Measurements from ENCODE around the gene TSPAN9.

Gene TSPAN9

DNA sequence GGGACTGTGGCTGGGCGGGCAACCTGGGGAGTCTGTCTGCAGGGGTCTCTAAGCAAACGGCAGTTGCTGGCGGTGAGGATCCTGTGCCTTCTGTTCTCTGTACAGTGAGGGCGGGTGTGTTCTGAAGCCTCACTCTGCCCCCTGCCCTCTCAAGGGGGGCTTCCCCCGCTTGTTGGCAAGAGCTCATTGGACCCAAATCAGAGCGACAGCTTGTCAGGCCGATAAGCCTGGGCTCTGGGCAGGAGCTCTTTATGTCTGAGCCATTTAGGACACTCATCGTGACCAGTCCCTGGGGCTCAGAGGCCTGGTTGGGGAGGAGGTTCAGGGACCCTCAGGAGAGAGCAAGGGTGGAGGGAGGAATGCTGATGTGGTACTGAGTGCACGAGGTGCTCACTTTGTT lies 136.0 kb downstream of the TSPAN9 start:
- DNase-seq = no peak

DNA sequence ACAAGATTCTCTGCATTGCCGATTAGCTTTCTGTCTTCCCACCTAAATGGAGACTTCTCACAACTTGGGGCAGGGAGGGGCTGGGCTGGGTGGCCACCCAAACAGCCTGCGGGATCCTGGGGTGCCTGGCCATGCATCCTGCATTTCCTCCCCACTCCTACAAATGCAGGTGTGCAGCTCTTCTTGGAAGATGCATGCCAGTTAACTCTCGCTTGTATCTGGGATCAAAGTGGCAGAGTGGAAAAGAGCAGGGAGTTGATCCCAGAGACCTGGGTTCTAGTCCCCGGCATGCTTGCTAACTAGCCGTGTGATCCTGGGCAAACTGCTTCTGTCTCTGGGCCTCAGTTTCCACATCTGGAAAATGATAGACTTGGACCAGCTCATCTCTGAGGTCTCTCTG lies 136.6 kb downstream of the TSPAN9 start:
- no peak for DNase-seq

DNA sequence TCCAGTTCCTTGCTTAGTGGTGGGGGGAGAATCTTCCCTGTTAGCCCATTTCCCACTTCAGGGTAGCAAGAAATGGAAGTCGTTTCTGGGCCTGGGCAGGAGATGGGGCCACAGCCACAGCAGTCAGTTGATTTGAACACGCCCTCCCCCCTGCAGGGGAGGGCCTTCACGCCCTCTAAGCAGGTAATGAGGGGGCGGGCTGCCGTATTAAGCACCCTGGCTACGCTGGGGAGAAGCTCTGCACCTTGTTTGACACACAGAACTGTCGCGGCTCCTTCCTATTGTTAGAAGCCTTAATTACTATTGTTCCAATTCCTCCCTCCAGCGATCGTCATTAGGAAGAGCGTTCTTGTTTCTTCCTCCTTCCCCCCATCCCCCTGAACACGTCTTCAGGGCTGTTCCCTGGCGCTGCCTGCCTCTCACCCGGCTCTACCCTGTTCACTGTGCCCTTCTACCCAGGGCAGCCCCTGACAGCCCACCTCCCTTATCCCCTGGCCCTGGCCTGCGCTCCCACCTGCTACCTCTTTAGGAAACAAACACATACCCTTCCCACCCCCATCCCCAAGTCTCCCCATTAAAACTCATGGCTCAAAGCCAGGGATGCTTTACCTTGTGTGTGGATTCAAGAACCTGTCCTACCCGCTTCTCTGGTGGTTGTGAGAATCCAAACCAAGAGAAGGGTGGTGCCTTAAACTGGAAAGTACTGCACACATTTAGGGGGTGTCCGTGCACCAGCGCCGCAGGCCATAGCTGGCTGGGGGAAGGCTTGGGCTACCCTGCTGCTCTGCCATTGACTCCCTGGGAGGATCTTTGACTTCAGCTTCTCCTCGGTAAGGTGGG lies 137.6 kb downstream of the TSPAN9 start:
- no peak for DNase-seq

DNA sequence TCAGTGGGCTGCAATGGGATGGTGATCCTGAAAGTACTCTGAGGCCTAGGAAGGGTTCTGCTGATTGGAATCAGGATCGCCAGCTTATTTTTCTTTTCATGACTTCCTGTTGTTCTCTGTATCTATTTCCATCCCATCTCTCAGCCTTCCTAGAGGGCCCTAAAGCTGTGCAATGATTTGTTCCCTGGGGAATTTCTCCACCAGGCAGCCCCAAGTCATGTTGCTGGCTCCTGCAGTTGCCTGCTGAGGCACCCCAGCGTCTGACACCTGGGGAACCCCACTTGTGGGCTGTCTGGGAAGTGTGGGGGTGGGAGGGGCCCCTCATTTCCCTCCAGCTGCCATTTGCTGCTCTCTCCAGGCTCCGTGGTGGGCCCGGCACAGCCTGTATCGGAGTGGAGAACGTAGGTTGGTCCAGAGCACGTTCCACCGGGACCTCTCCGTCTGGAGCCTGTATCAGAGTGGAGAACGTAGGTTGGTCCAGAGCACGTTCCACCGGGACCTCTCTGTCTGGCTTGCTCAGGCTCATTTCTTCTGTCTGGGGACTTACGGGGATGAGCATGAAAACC lies 138.3 kb downstream of the TSPAN9 start:
- DNase-seq = no peak

DNA sequence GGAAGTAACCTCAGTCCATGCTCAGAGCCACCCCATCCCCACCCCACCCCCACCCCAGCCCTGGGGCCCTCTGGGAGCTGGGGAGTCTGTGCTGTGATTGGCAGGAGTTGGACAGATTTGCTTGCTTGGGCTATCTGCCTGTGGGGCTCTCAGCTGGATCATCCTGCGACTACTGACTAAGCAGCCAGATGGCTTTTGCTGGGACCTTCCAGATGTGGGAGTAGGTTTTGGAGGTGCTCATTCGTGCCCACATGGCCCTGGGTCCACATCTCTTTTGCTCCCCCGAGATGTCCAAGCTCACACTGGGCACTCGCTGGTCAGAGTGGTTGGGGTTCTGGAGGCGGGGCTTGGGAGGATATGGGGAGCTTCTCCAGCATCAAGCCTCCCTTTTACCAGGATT lies 138.9 kb downstream of the TSPAN9 start:
- DNase-seq = no peak

DNA sequence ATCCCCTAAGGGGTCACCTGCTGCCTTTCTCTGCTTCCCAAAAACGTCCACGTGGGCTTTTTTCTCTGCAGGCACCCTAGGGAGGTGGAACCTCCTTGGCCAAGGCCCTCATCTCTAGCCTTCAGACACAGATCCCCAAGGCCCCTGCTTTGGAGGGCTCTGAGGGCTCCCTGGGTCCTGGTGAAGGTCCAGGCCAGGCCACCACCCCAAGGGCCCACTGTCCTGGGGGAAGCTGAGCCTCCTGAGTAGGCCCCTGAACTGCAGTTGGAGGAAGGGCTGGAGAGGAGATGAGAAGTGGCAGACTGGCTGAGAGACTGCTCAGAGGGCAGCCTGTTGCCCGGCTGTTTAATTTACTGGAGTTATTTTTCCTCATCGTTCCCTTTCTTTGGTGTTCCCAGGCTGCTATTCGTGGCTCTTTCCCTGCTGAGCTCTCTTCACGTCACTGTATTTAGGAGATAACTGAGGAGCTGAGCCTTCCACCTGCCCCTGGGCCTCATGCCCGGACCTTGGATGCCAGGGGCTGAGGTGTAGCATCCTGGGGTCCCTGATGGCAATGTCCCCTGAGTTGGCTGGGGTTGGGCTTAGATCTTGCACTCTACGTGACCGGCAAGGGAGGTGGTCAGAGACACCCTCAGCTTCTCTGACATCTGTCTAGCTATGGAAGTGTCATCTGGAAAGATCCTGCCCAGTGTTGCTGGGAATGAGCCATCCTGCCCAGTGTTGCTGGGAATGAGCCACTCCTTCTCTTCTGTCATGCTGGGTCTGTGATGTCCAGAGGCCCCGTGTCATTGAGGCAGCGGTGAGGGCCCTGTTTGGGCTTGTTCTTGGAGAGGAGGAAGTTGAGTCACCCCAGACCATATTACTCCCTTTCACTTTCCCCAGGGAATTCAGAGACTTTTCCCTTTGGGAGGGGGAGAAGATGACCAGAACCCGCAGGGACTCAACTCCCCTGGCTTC lies 139.8 kb downstream of the TSPAN9 start:
- DNase-seq = no peak

DNA sequence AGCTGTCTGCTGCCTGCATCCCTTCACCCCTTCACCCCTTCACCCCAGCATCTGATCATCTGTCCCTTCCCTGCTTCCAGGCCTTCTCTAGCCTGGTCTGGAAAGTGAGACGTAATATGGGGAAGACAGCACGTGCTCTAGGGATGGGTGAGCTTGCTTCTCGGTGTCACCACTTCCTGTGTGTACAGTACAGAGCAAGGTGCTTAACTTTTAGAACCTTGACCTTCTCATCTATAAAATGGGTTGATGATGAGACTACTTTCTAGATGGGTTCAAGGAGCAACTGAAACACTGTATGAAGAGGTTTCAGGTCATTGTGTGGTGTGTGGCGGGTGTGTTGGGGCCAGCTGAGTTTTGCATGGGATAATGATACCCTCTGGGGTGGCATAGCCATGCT lies 140.5 kb downstream of the TSPAN9 start:
- no peak for DNase-seq

DNA sequence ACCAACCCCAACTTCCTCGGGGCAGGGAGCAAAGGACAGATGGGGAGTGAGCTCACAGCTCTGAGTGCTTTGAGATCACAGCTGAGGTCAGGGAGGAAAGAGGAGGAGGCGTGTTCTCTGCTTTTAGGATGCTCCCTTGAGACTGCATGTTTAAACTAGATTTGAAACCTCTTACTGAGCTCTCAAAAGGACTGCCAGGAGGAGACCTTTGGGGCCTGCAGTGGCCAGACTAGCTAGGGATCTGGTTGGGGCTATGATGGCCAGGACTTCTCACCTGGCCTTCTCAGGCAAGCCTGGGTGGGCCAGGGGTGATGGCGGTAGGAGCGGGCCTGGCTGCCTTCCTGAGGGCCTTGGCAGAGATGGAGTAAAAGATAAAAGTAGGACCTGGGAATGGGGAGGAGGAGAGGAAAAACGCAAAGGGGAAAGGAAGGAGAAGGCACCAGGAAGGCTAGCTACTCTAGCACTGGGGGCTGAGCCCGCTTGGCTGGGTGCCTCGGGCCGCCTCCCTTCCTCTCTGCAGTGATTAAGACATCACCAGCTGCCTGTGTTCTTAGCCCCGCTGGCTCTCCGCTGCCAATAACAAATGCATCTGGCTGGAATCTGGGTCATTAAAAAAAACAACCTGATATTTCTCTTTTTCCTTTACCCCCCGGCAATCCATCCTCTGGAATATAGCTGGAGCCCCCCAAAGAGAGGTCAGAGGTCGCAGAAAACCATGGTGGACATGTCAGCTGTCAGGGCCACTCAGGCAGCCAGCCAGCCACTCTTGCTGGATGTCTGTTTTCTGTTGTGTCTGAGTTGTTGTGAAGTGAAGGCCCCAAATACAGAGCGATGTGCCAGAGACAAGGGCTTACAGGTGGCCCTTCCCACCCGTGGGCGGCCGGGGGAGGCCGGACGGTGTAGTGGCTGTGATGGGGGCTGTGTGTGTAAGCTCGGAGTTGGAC lies 141.3 kb downstream of the TSPAN9 start:
- no peak for DNase-seq

DNA sequence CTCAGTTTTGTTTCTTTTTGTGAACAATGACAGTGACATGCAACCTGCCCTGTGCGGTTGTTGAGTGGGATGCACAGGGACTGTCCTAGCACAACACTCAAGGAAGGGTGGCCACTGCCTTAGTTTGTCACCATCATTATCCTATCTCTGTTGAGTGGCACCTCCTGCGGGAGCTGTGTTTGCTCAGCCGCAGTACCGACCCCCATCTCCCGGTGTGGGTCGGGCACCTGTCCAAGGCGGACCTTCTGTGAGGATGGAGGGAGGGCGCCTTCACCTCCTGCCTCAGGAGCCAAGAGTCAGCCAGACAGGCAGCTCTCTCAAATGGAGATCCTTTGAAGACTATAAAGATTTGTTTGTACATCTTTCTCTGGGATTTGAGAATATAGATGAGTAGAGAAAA lies 142.1 kb downstream of the TSPAN9 start:
- no peak for DNase-seq

DNA sequence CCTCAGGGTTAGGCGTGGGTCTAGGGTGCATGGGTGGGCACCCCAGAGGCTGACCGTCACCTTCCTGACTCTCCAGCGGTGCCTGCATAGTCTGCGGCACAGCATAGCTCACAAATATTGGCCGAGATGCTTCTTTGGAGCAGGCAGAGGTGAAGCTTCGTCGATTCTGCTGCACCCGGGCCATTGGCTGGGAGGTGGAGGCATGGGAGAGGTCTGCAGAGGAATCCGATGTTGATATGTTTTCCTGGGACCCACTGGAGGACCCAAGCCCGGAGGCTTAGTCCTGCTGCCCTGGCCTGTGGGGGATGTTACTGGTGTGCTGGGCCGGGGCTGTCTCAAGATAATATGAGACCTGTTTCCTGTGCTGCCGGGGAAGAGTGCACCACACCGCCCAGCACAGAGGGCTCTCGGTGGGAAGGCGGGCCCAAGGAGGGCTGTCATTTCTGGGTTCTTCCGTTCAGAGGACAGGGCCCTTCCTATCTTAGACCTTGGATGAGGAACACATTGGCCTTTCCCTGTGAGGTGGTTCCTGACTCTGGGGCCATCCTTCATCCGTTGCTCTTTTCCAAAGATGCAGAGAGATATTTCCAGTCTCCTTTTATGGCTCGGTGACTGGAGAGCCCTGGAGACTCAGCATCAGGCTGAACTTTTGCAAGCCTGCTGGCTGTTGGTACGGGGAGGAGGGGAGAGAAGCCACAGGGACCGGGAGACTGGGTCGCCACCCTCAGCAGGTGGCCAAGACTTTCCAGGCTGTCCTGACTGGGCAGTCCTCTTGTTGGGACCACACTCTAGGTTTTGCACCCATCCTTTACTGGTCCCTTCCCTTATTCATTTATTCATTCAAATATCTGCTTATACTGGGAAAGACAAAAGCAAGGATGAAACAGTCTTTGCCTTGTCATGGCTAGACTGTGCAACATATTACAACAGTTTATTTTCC lies 143.5 kb downstream of the TSPAN9 start:
- no peak for DNase-seq

DNA sequence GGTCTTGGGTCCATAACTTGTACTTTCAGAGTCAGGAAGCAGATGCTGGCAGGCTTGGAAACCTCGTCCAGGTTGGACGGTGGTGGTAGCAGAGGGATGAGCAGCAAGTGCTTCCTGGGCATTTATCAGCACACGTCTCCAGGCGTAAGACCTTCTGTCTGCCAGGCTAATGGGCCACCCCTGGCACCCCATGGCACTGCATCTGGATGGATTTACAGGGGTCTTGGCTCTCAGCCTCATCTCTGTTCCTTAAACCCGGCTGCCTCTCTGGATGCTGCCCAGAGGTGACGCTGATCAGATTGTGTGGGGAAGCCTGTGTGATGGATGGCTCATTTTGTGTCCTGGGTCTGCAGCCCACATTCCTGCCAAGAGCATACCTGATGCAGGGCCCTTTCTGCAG lies 145.1 kb downstream of the TSPAN9 start:
- no peak for DNase-seq

DNA sequence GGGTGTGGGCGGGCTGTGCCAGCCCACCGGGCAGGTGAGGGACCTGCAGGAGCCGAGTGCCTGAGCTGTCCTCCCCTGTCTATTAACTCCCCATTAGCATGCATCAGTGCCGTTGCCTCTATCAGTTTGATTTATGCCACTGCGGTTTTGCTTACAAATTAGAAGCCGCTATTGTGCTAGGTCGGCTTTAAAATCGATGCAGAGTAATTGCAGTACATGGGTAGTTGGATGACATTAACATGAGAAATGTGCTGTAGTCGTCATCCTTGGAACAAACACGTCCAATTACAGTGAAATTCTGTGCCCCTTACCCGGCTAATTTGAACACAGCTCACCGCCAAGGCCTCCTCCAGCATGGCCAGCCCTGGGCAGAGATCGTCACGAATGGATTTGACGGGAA lies 145.8 kb downstream of the TSPAN9 start:
- DNase-seq = no peak

DNA sequence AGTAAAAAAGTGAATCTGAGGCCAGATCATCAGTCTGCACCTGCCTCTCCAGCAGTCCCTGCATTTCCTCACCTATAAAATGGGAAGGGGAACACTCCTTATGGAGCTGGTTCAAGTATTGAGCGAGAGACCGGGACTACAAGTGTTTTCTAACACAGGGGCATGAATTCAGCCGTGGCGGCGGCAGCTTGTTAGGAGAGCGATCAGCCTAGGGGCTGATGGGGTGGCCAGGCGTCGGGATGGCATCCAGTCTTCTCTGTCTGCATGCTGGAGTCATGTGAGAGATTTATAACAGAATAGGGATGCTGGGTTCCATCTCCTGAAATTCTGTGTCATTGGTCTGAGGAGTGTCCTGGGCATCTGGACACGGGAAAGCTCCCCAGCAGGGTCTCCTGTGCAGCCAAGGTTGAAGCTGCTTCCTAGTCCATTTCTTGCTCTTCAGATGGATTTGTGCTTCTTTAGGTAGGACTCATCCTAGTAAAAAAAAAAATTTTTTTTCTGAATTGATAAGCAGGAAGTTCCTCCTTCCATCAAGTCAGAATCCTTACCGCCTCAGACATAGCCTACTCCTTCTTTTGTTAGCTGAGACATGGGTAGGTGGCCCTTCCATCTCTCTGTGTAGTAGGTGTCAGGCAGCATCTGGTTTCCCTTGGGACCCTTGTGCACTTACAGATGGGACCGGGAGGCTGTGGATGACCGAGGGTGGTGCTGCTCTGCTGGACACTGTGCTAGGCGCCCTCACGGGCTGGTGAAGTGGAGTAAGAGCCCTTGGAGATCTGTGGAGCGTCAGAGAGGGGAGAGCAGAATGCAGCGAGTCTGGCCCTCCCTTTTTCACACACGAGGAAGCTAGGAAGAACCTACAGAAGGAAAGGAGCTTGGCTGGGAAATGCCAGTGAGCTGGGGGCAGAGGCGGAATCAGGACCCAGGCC lies 146.7 kb downstream of the TSPAN9 start:
- no peak for DNase-seq

DNA sequence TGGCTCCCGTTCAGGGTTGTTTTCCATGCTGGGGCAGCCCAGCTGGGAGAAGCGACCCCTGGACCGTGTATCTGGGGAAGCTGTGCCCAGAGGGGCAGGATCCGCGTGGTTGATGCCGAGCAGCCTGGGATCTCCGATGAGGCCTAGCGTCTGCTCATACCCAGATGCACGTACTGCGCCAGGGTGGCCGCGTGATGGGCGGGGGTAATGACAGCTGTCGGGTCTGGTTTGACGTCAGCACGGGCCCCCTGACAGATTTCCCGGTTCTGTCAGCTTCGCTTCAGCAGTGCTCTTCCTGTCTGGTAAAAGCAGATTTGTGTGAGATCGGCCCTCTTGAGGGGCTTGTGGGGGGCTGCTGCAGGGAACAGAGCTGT lies 147.3 kb downstream of the TSPAN9 start:
- DNase-seq = no peak

DNA sequence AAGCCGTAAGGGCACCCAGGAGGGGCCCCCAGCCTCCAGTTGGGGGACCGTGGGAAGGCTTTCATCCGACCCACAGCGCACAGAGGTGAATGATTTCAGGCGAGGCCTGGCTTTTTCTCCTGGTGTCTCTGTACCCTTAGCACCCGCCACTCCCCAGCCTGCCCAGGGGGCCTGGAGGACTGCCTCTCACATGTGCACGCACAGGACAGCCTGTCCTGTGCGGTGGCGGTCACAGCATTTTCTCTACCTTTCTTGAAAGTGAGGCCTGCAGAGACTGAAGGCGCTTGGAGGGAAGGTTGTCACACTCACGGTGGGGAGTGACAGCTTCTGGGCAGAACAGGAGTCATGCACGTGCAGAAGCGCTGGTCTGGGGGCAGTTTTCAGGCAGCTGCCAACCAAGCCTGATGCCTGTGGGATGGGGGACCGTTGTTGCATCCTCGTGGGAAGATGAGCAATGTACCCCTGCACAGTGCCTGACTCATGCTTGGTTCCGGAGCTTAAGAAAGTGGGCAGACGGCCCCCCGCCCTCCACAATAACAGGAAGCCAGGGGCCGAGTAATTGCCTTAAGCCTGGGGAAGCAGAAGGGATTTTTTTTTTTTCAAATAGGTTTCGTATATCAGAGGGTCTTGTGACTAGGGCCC lies 148.1 kb downstream of the TSPAN9 start:
- DNase-seq = no peak

DNA sequence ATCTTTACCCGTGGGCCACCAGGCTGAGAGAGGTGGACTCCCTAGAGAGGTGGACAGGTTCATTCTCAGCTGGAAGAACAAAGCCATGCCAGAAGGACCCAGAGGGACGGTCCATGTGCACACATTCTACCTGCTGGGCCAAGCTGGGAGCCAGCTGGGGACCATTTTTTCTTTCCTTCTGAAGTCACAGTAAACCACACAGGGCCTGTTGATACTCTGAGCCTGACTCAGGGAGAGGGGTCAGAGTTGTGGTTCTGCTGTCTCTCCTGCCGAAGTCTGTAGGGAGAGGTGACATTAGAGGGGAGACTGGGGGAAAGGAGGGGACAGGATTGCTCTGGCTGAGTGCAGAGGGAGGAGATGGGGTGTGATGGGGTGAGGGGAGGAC lies 148.6 kb downstream of the TSPAN9 start:
- DNase-seq = no peak

DNA sequence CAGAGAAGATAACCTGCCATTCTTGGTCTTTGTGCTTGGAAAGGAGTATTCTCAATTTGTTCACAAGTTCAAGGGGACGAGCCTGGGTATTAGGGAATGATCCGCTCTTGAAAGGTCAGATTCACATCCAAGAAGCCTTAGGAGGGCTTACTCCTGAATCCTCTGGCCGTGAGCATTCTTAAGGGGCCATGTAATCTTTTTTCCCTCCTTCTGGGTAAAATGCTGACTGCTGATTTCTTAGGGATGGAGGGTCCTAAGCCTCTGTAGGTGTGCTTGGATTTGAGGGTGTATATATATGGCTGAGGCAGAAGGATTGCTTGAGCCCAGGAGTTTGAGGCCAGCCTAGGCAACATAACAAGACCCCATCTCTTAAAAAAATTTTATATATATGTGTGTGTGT lies 149.1 kb downstream of the TSPAN9 start:
- no peak for DNase-seq

DNA sequence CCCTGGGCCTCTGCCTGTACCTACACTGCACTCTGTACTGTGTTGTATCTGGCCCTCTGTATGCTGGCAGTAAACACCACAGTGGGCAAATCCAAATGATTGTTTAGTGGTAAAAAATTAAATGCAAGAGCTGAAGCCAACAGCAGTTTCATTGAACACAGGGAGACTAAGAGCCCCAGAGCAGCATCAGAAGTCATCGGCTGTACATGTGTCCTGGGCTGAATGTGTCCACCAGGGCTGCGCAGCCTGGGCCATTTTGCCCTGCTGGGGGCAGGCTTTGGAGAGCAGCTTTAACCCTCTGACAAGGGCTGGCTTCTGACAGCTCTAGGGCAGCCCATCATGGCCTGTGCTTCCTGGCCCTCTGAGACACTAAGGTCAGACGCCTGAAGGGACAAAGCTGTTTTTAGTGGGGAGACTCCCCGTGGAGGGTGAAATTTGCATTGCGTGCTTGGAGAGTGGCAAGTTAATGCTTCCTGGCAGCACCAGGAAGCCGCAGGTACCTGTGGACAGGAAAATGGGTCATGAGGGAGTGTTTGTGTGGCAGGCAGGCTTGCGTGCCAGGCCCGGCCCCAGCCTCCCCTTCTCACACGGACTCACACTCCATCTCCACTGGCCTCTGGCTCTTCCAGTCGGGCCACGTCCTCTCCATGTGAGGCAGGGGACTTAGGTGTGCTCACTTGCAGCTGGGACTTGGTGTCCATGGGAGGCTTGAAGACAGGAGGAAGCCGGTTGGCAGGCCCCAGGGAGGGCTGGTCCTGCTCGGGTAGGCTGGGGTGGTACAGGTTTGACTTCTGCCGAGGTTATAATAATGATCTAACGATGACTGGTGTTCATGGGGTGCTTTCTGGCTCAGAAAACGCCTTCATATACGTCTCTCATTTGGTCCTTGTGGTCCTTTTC lies 150.1 kb downstream of the TSPAN9 start:
- no peak for DNase-seq

DNA sequence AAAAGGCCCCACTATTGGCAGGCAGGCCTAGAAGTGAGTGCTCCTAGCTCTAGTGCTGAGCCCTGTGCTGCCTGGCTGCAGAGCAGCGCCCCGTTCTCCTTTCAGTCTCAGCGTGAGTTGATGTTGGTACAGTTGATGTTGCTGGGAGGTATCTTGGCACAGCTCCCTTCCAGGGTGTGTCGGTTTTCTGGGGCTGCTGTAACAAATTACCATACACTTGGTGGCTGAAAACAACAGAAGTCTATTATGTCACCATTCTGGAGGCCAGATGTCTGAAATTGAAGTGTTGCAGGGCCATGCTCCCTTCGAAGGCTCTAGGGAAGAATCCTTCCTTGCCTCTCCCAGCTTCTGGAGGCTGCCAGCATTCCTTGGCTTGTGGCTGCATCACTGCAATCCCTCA lies 151.4 kb downstream of the TSPAN9 start:
- no peak for DNase-seq

Data from activated CD4-positive, alpha-beta T cell treated with anti-CD3 and anti-CD28 coated beads, Interleukin-10, Interleukin-2, amounts not matched to agents 100 ng/mL and 50 ng/mL, durations not matched to agents 16 hours and 8 hours (primary cell).